ENCODE data around the gene SH3RF3. TPM values are rescaled to one million over a fixed set of nuclear protein-coding genes. Genes with fewer than 3 reads are reported as not detected.
"Not testable (repeated sequence)": the region's sequence is repeated elsewhere in the genome, so short reads cannot be mapped to it uniquely, and the experiment has no call there.

SH3RF3 gene
- total RNA-seq, 1 donor from 2014 or later: 0.47 TPM

GRCh38 chr2:109531896-109532727, 403.1 kb downstream of the SH3RF3 start:
- no peak overlapping the region for H3K27ac Mint-ChIP-seq
- no peak for DNase-seq
- H3K36me3 Mint-ChIP-seq (ENCODE audit: low read depth): no peaks in the 10 kb centered on the region
- no peaks in the 10 kb centered on the region for H3K4me1 Mint-ChIP-seq
- intact Hi-C loops (cut with micrococcal nuclease): no loop called here
- H3K27me3 Mint-ChIP-seq: peaks cover 23% of the 10 kb centered on the region
- H3K9me3 Mint-ChIP-seq: no peaks in the 10 kb centered on the region
- no peak overlapping the region for H3K4me3 Mint-ChIP-seq

DNA sequence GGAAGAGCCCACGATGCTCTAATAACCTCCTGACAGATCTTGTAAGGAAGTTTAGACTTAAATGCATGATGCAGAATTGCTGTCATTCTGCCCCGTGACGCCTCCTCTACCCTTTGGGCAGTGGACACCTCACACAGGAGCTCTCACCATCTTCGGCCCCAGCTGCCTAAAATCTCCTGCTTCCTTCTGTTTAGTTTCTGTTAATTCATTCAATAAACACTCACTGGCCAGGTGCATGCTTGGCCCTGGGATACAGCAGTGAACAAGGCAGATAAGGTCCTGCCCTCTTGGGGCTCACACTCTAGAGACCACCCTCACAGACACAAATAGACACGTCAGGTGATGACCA, 403.7 kb downstream of the SH3RF3 start:
- H3K9me3 Mint-ChIP-seq: no peaks in the 10 kb centered on the region
- no peaks in the 10 kb centered on the region for H3K36me3 Mint-ChIP-seq (ENCODE audit: low read depth)
- intact Hi-C loops (cut with micrococcal nuclease): no loop called here
- no peak overlapping the region for H3K4me3 Mint-ChIP-seq
- H3K27ac Mint-ChIP-seq: no peak overlapping the region
- DNase-seq: no peak
- peaks cover 23% of the 10 kb centered on the region for H3K27me3 Mint-ChIP-seq
- no peaks in the 10 kb centered on the region for H3K4me1 Mint-ChIP-seq

DNA sequence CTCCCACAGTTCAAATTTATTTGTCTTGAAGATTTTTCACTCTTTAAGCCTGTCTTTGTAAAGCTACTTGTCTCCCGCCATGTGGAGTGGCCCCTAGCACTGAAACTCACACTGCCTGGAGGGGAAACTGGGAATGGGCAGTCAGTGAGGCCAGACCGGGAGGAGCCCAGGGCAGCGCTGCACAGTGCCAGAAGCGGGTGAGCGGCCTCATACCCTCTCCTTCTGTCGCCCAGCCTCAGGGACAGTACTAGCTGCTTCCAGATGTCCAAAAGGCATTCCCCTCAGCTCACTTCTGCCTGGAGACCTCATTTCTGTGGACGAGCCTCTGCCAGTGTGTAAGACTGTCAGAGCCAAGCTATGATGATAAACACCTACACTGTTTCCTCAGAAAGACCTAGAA, 404.8 kb downstream of the SH3RF3 start:
- DNase-seq: no peak
- no peaks in the 10 kb centered on the region for H3K36me3 Mint-ChIP-seq (ENCODE audit: low read depth)

GRCh38 chr2:109535217-109535946, 406.4 kb downstream of the SH3RF3 start:
- Mint-ChIP-seq H3K4me1 (no peaks in the 10 kb centered on the region), H3K4me3 (no peak overlapping the region), H3K27me3 (peaks cover 25% of the 10 kb centered on the region), H3K27ac (no peak overlapping the region), H3K36me3 (ENCODE audit: low read depth) (no peaks in the 10 kb centered on the region), H3K9me3 (no peaks in the 10 kb centered on the region)
- no peak for DNase-seq
- intact Hi-C loops (cut with micrococcal nuclease): no loop called here

More for the DNA sequence above, 404.8 kb downstream of the SH3RF3 start:
- Mint-ChIP-seq H3K4me1 (no peaks in the 10 kb centered on the region), H3K27me3 (peaks cover 23% of the 10 kb centered on the region), H3K9me3 (no peaks in the 10 kb centered on the region), H3K4me3 (no peak overlapping the region), H3K27ac (no peak overlapping the region)
- intact Hi-C loops (cut with micrococcal nuclease): no loop called here

GRCh38 chr2:109536556-109536955, 407.6 kb downstream of the SH3RF3 start:
- DNase-seq; H3K4me3 Mint-ChIP-seq; H3K27ac Mint-ChIP-seq; intact Hi-C loops (cut with micrococcal nuclease); H3K9me3 Mint-ChIP-seq; H3K36me3 Mint-ChIP-seq (ENCODE audit: low read depth); H3K4me1 Mint-ChIP-seq: not testable (repeated sequence)
- peaks cover 28% of the 10 kb centered on the region for H3K27me3 Mint-ChIP-seq

- Mint-ChIP-seq H3K4me1 (no peaks in the 10 kb centered on the region), H3K4me3 (no peak overlapping the region), H3K27me3 (peaks cover 27% of the 10 kb centered on the region), H3K9me3 (no peaks in the 10 kb centered on the region), H3K27ac (no peak overlapping the region), H3K36me3 (ENCODE audit: low read depth) (no peaks in the 10 kb centered on the region)
- no peak for DNase-seq
- intact Hi-C loops (cut with micrococcal nuclease): no loop called here
Observed at GRCh38 chr2:109537565-109538222, 408.7 kb downstream of the SH3RF3 start.

DNA sequence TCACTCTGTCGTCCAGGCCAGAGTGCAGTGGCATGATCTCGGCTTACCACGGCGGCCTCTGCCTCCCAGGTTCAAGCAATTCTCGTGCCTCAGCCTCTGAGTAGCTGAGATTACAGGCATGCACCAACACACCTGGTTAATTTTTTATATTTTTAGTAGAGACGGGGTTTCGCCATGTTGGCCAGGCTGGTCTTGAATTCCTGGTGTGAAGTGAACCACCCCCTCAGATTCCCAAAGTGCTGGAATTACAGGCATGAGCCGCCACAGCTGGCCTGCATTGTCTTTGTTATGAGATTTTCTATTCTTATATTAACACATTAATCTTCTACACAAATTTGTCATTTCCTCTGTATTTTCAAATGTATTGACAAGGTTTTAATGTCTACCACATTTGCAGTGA, 409.5 kb downstream of the SH3RF3 start:
- Mint-ChIP-seq H3K9me3 (no peaks in the 10 kb centered on the region), H3K27ac (no peak overlapping the region), H3K4me3 (no peak overlapping the region), H3K27me3 (peaks cover 25% of the 10 kb centered on the region), H3K4me1 (no peaks in the 10 kb centered on the region), H3K36me3 (ENCODE audit: low read depth) (no peaks in the 10 kb centered on the region)
- intact Hi-C loops (cut with micrococcal nuclease): no loop called here
- no peak for DNase-seq

DNA sequence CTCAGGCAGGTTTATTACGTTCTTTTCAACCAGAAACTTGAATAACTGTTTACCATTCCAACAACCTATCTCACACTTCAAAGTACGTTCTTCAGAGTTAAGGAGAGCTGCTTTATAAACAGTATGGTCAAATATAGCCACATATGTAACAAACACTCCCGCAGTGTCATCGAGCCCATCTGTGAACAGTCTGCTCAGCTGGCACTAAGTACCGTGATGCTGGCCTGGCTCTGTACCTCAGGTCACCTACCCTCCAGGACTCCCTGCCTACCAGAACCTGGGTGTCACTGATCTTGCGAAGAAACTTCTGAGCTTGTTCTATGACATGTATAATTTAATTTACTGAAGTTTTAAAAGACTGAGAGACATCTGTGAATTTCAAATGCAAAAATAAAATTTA, 413.4 kb downstream of the SH3RF3 start:
- Mint-ChIP-seq H3K36me3 (ENCODE audit: low read depth) (no peaks in the 10 kb centered on the region), H3K4me1 (no peaks in the 10 kb centered on the region), H3K4me3 (no peak overlapping the region), H3K27ac (no peak overlapping the region), H3K9me3 (no peaks in the 10 kb centered on the region), H3K27me3 (peaks cover 30% of the 10 kb centered on the region)
- no peak for DNase-seq
- intact Hi-C loops (cut with micrococcal nuclease): no loop called here

DNA sequence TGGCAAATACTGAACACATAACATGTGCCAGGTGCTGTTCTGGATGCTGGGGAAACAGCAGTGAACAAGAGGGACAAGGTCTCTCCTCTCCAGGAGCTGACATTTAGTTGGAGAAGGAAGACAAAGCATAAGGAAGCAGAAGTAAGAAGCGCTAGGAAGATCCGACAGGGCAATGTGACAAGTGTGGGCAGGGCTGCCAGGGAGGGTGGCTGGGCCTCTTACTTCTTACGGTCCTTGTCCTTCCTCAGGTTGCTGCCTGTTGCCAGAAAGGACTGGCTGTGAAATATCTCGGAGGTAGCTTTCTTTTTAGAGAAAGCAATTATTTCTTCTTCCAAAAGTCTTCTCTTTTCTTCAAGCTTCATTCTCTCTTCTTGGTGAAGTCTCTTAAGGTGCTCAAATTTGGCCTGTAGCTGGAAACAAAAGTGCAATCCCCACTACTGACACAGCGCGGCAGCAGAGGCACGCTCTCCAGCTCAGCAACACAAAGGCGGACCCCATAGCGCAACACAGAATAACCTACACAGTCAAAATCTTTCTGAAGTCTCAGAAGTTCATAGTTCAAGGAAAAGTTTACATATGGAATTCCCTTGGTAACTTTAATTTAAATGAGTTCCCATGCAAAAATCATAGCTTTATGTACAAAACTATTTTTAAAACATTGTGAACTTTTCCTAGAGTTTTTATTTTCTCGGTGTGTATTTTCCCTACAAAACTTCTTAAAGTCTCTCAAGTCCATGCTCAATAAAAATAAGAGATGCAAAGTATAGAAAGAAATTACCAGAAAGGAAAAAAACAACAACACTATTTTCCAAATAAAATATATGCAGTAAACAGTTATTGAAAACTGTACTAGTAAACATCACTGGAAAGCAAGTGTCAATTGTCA, 417.1 kb downstream of the SH3RF3 start:
- Mint-ChIP-seq H3K27me3 (peaks cover 26% of the 10 kb centered on the region), H3K36me3 (ENCODE audit: low read depth) (no peaks in the 10 kb centered on the region), H3K27ac (no peak overlapping the region), H3K4me3 (no peak overlapping the region), H3K9me3 (no peaks in the 10 kb centered on the region), H3K4me1 (no peaks in the 10 kb centered on the region)
- intact Hi-C loops (cut with micrococcal nuclease): no loop called here
- peak; percentile 85 for DNase-seq

DNA sequence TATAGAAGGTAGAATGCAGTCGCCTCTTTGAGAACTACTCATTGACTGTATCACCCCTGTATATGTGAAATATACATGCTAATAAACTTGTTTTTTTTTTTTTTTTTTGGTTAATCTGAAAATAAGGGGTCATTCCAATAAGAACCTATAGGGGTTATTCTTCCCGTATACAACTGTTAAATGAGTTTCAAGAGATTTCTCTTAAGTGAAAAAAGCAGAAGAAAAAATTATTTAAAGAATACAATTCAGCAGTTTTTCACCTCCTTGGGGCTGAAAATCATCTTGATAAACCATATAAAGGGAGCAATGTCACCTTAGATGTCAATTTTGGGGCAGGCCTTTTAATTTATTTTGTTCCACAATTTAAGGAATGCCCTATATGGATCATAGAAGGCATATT, 418.3 kb downstream of the SH3RF3 start:
- no peak for DNase-seq
- H3K4me3 Mint-ChIP-seq: no peak overlapping the region
- H3K27me3 Mint-ChIP-seq: peaks cover 15% of the 10 kb centered on the region
- H3K27ac Mint-ChIP-seq: no peak overlapping the region
- intact Hi-C loops (cut with micrococcal nuclease): no loop called here
- no peaks in the 10 kb centered on the region for H3K4me1 Mint-ChIP-seq
- no peaks in the 10 kb centered on the region for H3K9me3 Mint-ChIP-seq
- no peaks in the 10 kb centered on the region for H3K36me3 Mint-ChIP-seq (ENCODE audit: low read depth)

DNA sequence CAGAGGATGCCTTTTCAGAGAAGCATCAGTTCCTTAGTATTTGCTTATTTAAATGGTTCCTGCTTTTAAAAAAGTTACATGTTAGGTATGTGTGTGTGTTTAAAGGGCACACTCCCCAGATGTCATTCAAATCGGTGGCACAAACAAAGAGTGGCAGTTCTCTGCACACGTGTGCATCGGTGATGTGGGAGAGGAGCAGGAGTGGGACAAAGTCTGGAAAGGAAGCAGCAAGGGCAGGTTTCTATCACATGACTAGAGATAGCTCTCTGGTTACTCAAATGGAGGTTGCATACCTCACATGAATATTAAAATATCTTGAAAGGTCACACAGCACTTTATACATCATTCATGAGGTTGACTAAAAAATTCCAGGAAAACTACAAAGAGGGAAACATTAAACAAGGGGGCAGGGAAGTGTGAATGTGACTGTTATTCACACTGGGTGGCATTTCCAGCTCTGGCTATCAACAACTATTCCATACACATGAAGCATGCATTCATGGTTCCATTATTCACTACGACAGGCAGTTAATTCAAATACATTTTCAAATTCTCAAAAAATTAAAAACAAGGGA, 420.1 kb downstream of the SH3RF3 start:
- intact Hi-C loops (cut with micrococcal nuclease): no loop called here
- DNase-seq: no peak
- no peaks in the 10 kb centered on the region for H3K4me1 Mint-ChIP-seq
- no peak overlapping the region for H3K27ac Mint-ChIP-seq
- H3K9me3 Mint-ChIP-seq: no peaks in the 10 kb centered on the region
- H3K27me3 Mint-ChIP-seq: peaks cover 13% of the 10 kb centered on the region
- no peaks in the 10 kb centered on the region for H3K36me3 Mint-ChIP-seq (ENCODE audit: low read depth)
- H3K4me3 Mint-ChIP-seq: no peak overlapping the region

Data from activated CD4-positive, alpha-beta T cell treated with anti-CD3 and anti-CD28 coated beads, Interleukin-2, amount 10 ng/mL, durations not matched to agents 24 days and 14 days (primary cell).